Lung microvascular endothelial cell (primary cell): Measurements from ENCODE around the gene PCSK4. TPM values are rescaled to one million over a fixed set of nuclear protein-coding genes. Genes with fewer than 3 reads are reported as not detected.
"Not testable (repeated sequence)": the region's sequence is repeated elsewhere in the genome, so short reads cannot be mapped to it uniquely, and the experiment has no call there.

Experiments
- DNase-seq, 2 donors: peaks; one replicate each; pipeline versions ENCODE4 v3.0.0 to v3.0.0-alpha.2; 2010; ENCODE audit warnings: low read depth in 2 of 2
- total RNA-seq: library from RNA; depleted of rRNA; stranded (reverse); fragments of >200 nt; gene quantifications from 2 replicates; pipeline ENCODE4 v1.2.1, GENCODE V29; 2014

Gene PCSK4
- total RNA-seq, 1 donor from 2014 or later, result 0.60 TPM

DNA sequence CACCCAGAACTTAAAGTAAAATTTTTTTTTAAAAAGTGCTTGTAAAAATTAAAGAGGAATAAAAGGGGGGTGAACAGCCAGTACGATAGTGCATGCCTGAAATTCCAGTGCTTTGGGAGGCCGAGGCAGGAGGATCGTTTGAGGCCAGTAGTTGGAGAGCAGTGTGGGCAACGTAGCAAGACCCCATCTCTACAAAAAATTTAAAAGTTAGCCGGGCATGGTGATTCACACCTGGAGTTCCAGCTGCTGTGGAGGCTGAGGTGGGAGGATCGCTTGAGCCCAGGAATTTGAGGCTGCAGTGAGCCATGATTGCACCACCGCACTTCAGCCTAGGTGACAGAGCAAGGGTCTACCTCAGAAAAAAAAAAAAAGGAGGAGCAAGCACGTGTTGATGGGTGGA, 14.9 kb upstream of the PCSK4 start:
- DNase-seq, result no peak

- DNase-seq, result no peak
These were observed 14.0 kb upstream of the PCSK4 start for GRCh38 chr19:1503925-1504773.

GRCh38 chr19:1503089-1503924, 13.2 kb upstream of the PCSK4 start:
- peak; percentile 29 to 52 for DNase-seq

DNA sequence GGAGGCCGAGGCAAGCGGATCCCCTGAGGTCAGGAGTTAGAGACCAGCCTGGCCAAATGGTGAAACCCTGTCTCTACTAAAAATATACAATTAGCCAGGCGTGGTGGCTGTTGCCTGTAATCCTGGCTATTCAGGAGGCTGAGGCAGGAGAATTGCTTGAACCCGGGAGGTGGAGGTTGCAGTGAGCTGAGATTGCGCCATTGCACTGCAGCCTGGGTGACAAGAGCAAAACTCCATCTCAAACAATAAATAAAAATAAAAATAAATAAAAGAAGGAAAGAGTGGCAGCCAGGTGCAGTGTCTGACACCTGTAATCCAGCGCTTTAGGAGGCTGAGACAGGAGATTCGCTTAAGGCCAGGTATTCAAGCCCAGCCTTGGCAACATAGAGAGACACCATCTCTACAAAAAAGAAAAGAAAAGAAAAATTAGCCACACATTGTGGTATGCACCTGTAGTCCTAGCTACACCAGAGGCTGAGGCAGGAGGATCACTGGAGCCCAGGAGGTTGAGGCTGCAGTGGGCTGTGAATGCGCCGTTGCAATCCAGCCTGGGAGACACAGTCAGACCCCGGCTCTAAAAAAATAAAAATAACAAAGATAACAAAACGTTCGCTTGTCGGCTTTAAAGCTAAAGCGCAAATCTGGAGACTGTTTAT, 12.4 kb upstream of the PCSK4 start:
- no peak for DNase-seq

DNA sequence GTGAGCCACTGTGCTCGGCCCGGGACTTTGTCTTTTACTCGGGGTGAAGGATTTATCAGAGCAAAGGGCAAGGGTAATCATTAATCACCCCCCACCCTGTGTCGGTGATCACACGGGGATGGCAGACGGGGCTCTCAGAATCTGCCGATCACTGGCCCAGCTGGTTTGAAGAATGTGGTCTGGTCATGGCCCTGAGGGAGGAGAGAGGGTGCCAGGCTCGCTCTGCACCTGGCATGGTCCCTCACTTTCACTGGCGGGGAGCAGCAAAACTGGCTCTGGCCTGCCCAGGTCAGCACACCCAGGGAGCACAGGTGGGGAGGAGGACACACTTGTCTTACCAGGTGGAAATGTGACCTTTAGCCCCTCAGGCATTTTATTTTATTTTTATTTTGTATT, 11.0 kb upstream of the PCSK4 start:
- no peak for DNase-seq

GRCh38 chr19:1499231-1499630, 9.1 kb upstream of the PCSK4 start:
- not testable (repeated sequence) for DNase-seq

DNA sequence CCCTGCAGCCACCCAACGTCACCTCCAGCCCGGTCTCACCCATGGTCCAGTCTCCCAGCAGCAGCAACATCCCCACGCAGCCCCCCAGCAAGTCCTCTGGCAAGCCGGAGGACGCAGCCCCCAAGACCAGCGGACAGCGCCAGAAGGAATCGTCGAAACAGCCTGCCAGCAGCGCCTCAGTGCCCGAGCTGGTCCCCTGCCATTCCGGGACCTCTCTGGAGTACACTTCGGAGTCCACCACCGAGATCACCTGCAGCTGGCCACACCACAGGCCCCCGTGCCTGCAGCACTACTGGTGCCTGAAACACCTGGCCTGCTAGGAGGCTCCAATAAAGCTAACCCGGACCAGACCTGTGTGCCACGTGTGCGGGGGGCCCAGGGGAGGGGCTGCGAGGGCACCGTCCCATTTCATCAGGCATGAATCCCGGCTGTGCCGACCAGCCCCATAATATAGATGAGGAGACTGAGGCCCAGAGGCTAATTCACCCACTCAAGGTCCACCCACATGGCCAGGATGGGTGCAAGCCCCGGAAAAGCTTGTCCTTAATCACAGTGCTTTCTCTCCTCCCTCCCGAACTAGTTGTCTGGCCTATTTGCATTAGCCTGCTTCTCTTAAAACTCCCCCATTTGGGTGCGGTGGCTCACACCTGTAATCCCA, 7.6 kb upstream of the PCSK4 start:
- DNase-seq, result no peak

DNA sequence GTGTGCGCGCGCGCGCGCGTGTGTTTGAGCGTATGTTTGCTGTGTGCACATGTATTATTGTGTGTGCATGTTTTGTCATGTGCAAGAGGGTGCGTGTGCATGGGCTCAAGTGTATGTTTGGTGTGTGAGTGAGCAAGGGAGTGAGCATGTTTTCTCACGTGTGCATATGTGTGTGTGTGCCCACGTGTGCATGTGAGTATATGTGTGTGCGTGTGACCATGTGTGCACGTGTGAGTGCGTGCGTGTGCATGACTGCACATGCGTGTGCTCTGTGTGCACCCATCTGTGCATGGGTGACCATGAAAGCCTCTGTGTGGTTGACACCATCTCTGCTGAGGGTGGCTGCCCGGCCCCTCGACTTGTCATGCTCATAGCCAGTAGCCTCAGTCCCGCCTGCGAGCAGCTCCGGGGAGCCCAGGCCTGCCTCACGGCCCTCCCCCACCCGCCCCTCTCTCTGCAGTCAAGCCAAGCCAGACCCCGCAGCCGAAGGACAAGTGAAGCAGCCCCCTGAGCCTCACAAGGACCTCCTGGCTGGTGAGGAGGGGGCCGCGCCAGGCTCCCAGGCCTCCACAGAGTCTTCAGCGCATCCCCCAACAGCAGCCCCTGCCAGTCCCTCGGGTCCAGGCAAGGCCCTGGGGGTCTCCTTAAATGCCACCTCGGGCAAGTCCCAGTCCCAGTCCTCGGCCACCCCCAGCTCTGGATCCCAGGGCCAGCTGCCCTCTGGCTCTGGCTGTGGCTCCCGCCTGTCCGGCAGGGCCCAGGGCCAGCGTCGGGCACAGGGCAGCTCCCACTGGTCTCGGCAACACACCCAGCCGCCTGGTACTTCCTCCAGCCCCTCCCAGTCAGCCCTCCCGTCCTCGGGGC, 6.8 kb upstream of the PCSK4 start:
- no peak for DNase-seq

DNA sequence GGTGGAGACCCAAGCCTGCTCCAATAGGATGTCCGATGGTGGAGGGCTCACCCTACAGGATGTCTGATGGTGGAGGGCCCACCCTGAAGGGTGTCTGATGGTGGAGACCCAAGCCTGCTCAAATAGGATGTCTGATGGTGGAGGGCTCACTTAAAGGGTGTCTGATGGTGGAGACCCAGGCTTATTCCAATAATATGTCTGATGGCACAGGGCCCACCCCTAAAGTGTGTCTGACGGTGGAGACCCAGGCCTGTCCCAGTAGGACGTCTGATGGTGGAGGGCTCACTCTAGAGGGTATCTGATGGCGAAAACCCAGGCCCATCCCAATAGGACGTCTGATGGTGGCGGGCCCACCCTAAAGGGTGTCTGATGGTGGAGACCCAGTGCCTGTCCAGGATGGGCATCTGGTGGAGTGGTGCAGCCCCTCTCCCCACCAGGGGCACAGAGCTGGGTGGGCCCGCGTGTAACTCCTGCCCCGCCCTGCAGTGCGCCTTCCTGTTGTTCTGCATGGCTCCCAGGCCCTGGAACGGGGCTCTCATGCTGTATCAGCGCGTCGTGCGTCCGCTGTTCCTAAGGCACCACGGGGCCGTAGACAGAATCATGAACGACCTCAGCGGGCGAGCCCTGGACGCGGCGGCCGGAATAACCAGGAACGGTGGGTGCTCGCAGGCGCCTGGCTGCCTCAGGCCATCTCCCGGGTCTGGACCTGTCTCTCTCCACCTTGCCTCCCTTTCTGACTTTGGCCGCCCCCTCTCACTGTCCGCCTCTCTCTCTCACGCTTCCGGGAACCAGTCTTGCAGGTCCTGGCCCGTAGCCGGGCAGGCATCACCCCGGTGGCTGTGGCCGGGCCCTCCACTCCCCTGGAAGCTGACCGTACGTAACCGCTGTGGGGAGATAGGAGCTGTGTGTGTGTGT, 5.9 kb upstream of the PCSK4 start:
- DNase-seq, result no peak

- DNase-seq, result no peak
These were observed 5.1 kb upstream of the PCSK4 start for GRCh38 chr19:1495051-1495798.

DNA sequence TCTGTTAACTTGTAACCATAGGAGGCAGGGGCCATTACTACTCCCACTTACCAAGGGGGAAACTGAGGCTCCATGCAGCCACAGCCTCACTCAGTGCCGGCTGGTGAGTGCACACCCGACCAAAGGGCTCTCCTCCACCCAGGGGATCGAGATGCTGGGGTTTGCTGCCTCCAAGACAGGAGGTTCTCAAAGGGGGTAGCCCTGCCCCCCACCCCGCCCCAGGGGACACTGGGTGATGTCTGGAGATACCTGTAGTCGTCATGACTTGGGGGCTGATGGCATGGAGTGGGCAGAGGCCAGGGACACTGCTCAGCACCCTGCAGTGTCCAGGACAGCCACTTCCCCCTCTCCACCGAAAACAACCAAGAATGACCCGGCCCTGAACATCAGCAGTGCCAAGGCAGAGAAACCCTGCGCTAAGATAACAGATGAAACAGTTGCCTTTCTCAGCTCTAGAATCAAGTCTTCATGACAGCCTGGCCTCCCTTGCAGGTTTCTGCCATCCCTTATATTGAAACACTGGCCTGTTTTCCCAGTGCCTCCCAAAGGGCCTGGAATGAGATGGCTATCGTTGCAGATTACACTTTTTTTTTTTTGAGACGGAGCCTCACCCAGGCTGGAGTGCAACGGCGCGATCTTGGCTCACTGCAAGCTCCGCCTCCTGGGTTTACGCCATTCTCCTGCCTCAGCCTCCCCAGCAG, 4.1 kb upstream of the PCSK4 start:
- DNase-seq, result no peak

DNA sequence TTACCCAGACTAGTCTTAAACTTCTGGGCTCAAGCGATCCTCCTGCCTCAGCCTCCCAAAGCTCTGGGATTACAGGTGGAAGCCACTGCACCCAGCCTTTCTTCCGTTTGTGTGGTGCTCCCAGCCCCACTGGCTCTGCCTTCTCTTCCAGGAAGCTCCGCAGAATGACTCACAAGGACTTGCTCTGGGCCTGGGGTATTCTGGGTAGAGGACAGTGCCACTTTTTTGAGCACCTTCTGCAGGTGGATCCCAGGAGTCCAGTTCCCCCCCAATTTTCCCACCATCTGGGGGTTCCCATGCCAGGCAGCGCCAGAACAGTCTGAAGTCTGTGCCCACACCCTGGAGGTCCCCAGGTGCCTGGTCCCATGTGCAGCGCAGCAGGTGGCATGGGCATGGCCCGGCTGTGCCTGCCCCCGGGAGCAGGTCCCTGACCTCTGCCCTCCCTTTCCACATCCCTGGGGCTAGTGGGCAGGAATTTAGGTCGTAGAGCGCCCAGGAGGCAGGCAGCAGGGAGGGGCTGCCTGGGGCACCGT, 2.4 kb upstream of the PCSK4 start:
- peak in 1 of 2 donors; percentile 37 for DNase-seq

DNA sequence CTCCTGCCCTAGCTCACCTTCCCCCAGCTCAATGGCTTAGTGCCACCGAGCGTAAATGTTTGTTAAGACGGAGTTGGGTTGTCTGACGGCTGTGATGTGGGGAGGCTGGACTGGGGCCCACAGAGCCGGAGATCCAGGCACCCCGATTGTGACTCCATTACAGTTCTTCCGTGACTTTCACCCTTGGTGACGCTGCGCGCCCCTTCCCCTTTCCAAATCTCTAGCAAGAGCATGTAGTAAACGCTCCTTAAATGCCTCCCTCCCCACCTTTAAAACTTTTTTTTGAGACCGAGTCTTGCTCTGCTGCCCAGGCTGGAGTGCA, 1.7 kb upstream of the PCSK4 start:
- no peak for DNase-seq

DNA sequence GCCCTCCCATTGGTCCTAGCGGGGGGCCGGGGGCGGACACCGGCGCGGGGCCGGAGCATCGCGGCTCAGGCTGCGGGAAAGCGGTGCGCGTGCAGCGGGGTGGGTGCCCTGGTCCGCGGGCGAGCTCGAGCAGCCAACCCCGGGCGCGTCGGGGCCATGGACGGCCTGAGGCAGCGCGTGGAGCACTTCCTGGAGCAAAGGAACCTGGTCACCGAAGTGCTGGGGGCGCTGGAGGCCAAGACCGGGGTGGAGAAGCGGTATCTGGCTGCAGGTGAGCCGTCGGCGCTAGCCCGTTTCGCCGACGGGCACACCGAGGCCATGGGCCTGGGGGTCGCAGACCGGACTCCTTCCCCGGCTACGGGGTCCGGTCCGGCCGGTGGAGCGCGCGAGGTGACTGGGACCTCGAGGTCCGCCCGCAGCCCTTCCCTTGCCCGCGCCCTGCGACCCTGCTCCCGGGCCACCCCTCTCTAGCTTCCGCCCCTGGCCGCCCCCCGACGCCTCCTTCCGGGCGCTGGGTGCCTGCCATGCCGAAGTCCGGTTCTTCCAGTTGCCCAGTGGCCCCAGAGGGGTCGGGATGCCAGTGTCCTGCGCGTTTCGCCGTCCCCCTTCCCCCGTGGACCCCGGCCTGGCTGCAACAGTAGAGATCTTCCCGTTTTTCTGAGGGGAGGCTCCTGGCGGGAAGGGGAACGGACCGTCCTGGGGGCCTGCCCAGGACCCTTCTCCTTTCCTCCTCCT, 1.1 kb upstream of the PCSK4 start, which contains the start of gene REEP6:
TSS of gene REEP6 (plus strand) at position 68 of the 735 bp plus-strand sequence. CDS start at position 157, 89 bp downstream.
- DNase-seq, result no peak

DNA sequence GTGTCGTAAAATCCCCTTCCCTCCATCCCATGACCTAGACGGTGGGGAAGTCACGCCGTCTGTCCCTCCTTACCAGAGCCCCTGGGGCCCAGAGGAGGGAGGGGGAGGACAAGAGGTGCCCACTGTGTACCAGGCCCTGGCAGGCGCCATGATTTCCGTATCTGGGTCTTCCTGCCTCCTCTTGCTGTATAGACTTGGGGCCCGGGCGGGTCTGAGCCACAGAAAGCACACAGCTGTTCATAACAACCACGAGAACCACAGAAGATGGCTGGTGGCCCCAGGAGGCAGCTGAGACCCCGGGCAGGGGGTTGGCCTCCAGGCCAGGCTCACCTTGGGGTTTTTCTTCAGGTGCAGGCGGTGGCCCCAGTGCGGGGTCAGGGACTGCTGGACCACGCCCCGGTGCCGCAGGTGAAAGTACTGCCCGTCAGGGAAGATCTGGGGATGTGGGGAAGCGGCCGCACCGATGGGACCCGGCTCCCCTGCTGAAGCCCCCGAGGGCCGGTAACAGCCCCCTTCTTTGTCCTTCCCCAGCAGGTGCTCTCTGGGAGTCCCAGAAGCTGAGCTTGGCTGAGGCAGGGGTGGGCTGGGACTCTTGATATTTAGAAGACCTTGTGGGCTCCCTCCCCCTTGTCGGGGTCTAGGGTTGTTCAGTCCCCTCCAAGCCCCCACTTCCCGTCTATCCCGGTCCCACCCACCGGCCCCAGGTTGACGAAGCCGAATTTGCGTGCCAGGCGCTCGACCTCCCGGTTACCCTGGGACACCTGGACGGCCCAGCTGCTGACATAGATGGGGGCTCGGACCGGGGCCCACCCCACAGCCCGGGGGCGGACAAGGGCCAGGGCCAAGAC, 463 bp downstream of the PCSK4 start:
- no peak for DNase-seq

- no peak for DNase-seq
These were observed 1.9 kb downstream of the PCSK4 start for GRCh38 chr19:1488282-1488601.
